ENCODE results near the gene PFDN1. TPM values are rescaled to one million over a fixed set of nuclear protein-coding genes. Genes with fewer than 3 reads are reported as not detected.

Gene PFDN1
- polyA plus RNA-seq, 1 donor from 2014 or later = 147 TPM

GRCh38 chr5:140224658-140225057 is 78.2 kb downstream of the PFDN1 start:
- H3K9me2 ChIP-seq (ENCODE audit: insufficient read depth, low read length) = no peaks in the 10 kb centered on the region
- H4K20me1 ChIP-seq (ENCODE audit: insufficient read depth) = no peaks in the 10 kb centered on the region
- no peaks in the 10 kb centered on the region for H3K36me3 ChIP-seq (ENCODE audit: insufficient read depth, low read length)
- H2AFZ ChIP-seq (ENCODE audit: low read depth, low read length) = no peak overlapping the region
- no peaks in the 10 kb centered on the region for H3K79me2 ChIP-seq (replicated peaks; ENCODE audit: insufficient read depth, low read length)
- no peak overlapping the region for H3K4me3 ChIP-seq (ENCODE audit: low read length)
- H3K27ac ChIP-seq (ENCODE audit: low read length) = no peak overlapping the region
- H3K9me3 ChIP-seq (ENCODE audit: low read length) = no peaks in the 10 kb centered on the region
- H3F3A ChIP-seq (ENCODE audit: insufficient read depth, low read length, poor library complexity, severe bottlenecking) = no peaks in the 10 kb centered on the region
- H3K27me3 ChIP-seq (ENCODE audit: insufficient read depth, low read depth, low read length) = no peaks in the 10 kb centered on the region
- no peak overlapping the region for H3K4me2 ChIP-seq (ENCODE audit: low read length)
- H3K9ac ChIP-seq (ENCODE audit: low read length) = no peak overlapping the region
- TF ChIP-seq POLR2AphosphoS5 (IDR thresholded peaks at IDR 0.05) = no peak
- no peak for TF ChIP-seq SMC3 (conservative IDR thresholded peaks at IDR 0.05; ENCODE audit: poor library complexity)
- TF ChIP-seq RAD21 (conservative IDR thresholded peaks at IDR 0.05) = no peak
- TF ChIP-seq, protein P1, sequence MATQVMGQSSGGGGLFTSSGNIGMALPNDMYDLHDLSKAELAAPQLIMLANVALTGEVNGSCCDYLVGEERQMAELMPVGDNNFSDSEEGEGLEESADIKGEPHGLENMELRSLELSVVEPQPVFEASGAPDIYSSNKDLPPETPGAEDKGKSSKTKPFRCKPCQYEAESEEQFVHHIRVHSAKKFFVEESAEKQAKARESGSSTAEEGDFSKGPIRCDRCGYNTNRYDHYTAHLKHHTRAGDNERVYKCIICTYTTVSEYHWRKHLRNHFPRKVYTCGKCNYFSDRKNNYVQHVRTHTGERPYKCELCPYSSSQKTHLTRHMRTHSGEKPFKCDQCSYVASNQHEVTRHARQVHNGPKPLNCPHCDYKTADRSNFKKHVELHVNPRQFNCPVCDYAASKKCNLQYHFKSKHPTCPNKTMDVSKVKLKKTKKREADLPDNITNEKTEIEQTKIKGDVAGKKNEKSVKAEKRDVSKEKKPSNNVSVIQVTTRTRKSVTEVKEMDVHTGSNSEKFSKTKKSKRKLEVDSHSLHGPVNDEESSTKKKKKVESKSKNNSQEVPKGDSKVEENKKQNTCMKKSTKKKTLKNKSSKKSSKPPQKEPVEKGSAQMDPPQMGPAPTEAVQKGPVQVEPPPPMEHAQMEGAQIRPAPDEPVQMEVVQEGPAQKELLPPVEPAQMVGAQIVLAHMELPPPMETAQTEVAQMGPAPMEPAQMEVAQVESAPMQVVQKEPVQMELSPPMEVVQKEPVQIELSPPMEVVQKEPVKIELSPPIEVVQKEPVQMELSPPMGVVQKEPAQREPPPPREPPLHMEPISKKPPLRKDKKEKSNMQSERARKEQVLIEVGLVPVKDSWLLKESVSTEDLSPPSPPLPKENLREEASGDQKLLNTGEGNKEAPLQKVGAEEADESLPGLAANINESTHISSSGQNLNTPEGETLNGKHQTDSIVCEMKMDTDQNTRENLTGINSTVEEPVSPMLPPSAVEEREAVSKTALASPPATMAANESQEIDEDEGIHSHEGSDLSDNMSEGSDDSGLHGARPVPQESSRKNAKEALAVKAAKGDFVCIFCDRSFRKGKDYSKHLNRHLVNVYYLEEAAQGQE (IDR thresholded peaks at IDR 0.05; ENCODE audit: borderline replicate concordance) = no peak
- TF ChIP-seq MXI1 (conservative IDR thresholded peaks at IDR 0.05; ENCODE audit: poor library complexity, severe bottlenecking) = no peak
- no peak for TF ChIP-seq EZH2 (IDR thresholded peaks at IDR 0.05; ENCODE audit: borderline replicate concordance, insufficient read depth, low read length, poor library complexity, severe bottlenecking)
- TF ChIP-seq, protein P2, sequence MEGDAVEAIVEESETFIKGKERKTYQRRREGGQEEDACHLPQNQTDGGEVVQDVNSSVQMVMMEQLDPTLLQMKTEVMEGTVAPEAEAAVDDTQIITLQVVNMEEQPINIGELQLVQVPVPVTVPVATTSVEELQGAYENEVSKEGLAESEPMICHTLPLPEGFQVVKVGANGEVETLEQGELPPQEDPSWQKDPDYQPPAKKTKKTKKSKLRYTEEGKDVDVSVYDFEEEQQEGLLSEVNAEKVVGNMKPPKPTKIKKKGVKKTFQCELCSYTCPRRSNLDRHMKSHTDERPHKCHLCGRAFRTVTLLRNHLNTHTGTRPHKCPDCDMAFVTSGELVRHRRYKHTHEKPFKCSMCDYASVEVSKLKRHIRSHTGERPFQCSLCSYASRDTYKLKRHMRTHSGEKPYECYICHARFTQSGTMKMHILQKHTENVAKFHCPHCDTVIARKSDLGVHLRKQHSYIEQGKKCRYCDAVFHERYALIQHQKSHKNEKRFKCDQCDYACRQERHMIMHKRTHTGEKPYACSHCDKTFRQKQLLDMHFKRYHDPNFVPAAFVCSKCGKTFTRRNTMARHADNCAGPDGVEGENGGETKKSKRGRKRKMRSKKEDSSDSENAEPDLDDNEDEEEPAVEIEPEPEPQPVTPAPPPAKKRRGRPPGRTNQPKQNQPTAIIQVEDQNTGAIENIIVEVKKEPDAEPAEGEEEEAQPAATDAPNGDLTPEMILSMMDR (IDR thresholded peaks at IDR 0.05; ENCODE audit: poor library complexity, severe bottlenecking) = no peak

DNA sequence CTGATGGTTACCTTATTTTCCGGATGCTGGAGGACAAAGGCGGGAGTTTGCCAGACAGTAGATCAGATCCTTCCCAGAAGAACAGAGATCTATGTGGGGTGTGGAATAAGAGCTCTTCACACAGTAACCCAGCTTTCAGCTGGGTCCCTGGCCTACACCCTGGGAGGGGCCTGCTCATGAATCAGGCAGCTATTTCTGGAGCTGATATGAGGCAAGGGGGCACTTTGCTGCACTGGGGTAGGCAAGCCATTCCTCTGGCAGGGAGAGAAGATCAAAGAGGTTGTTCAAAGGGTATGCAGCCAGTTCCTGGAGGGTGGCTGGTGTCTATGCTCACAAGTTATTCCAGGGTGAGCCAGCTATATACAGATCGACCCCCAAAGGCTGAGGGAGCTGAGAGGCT is 79.3 kb downstream of the PFDN1 start:
- Histone ChIP-seq H3F3A (ENCODE audit: insufficient read depth, low read length, poor library complexity, severe bottlenecking) (no peaks in the 10 kb centered on the region), H3K79me2 (replicated peaks; ENCODE audit: insufficient read depth, low read length) (no peaks in the 10 kb centered on the region), H3K4me2 (ENCODE audit: low read length) (no peak overlapping the region), H2AFZ (ENCODE audit: low read depth, low read length) (no peak overlapping the region), H3K9ac (ENCODE audit: low read length) (no peak overlapping the region), H3K4me3 (ENCODE audit: low read length) (no peak overlapping the region), H3K9me3 (ENCODE audit: low read length) (no peaks in the 10 kb centered on the region), H3K9me2 (ENCODE audit: insufficient read depth, low read length) (no peaks in the 10 kb centered on the region), H3K36me3 (ENCODE audit: insufficient read depth, low read length) (no peaks in the 10 kb centered on the region), H4K20me1 (ENCODE audit: insufficient read depth) (no peaks in the 10 kb centered on the region), H3K27me3 (ENCODE audit: insufficient read depth, low read depth, low read length) (no peaks in the 10 kb centered on the region), H3K27ac (ENCODE audit: low read length) (no peak overlapping the region)
- TF ChIP-seq, protein P2 (IDR thresholded peaks at IDR 0.05; ENCODE audit: poor library complexity, severe bottlenecking) = no peak
- no peak for TF ChIP-seq EZH2 (IDR thresholded peaks at IDR 0.05; ENCODE audit: borderline replicate concordance, insufficient read depth, low read length, poor library complexity, severe bottlenecking)
- TF ChIP-seq RAD21 (conservative IDR thresholded peaks at IDR 0.05) = no peak
- TF ChIP-seq MXI1 (conservative IDR thresholded peaks at IDR 0.05; ENCODE audit: poor library complexity, severe bottlenecking) = no peak
- TF ChIP-seq EP300 (conservative IDR thresholded peaks at IDR 0.05; ENCODE audit: poor library complexity, severe bottlenecking) = no peak
- TF ChIP-seq SMC3 (conservative IDR thresholded peaks at IDR 0.05; ENCODE audit: poor library complexity) = no peak
- TF ChIP-seq, protein P1 (IDR thresholded peaks at IDR 0.05; ENCODE audit: borderline replicate concordance) = no peak
- no peak for TF ChIP-seq POLR2AphosphoS5 (IDR thresholded peaks at IDR 0.05)
- no peak for TF ChIP-seq TAF1 (IDR thresholded peaks at IDR 0.05; ENCODE audit: low read depth)
